Glomerular endothelial cell (primary cell): Measurements from ENCODE around the gene ADGRG7. TPM values are rescaled to one million over a fixed set of nuclear protein-coding genes. Genes with fewer than 3 reads are reported as not detected.
"Not testable (repeated sequence)": the region's sequence is repeated elsewhere in the genome, so short reads cannot be mapped to it uniquely, and the experiment has no call there.

Experiments
- DNase-seq: peaks from one replicate; pipeline ENCODE4 v3.0.0-alpha.2; 2011; ENCODE audit warnings: low read depth, low spot score; ENCODE audit errors: extremely low read depth
- total RNA-seq: library from RNA; depleted of rRNA; stranded (reverse); fragments of >200 nt; gene quantifications from 2 replicates; pipeline ENCODE4 v1.2.3, GENCODE V29; 2015

ADGRG7 gene
- total RNA-seq, 1 donor from 2014 or later: not detected

DNA sequence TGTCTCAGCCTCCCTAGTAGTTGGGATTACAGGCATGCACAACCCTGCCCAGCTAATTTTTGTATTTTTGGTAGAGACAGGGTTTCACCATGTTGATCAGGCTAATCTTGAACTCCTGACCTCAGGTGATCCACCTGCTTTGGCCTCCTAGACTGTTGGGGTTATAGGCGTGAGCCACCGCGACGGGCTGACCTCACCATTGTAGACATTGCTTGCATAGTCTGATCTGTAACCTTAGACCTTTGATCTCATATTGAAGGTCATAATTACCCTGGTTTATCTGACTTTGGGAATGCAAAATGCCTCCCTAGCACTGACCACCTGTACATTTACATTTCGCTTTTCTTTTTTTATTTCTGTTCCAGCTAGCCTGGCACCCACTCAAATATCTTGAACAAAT, 31.2 kb downstream of the ADGRG7 start:
- DNase-seq: no peak

- no peak for DNase-seq
Measured at GRCh38 chr3:100641471-100642032, 32.2 kb downstream of the ADGRG7 start.

DNA sequence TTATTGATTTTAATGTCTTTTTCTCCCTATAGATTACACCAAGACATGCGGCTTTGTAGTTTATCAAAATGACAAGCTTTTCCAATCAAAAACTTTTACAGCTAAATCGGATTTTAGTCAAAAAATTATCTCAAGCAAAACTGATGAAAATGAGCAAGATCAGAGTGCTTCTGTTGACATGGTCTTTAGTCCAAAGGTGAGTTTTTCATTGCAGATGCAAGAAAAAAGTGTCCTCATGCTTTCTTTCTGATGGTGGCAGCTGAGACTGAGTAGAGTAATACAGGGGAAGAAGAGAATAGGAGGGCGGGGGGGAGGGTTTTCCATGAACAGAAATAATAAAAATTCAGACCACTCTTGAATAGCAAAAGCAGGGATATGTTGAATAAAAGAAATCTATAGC, 36.5 kb downstream of the ADGRG7 start:
- DNase-seq: no peak

DNA sequence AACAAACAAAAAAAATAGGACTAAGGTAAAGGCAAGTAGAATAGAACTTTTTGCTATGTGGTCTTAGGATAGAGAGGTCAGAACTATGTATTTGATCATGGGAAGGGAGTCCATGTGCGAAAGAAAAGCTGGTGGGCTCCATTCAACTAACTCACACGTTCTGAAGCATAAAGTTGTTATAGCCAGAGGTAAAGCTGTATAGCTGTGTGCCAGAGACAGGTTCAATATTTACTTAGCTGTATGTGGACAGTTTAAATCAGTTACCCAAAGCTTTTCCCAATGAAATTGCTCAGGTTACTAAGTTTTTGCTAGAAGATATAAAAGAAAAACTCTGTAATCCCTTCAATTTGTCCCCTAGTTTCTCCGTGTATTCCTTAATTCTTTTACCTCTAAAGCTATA, 37.8 kb downstream of the ADGRG7 start:
- DNase-seq: no peak

DNA sequence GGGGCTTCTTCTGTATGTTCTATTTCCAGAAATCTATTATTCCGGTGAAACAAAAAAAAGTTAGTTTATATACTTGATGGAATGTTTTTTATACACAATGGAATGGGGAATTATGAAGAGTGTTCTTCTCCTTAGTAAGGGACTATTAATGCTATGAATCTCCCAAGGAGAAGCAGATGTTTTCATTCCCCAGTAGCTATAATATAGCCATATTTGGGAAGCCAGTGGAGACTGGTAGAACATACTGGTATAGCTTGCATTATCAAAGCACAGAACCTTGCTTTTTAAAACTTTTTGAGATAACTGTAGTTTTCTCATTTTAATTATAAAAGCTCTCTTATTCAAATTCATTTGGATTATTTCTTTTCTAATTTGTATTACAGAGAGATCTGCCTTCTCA, 38.3 kb downstream of the ADGRG7 start:
- no peak for DNase-seq

- no peak for DNase-seq
Measured at GRCh38 chr3:100650651-100651619, 41.5 kb downstream of the ADGRG7 start.

DNA sequence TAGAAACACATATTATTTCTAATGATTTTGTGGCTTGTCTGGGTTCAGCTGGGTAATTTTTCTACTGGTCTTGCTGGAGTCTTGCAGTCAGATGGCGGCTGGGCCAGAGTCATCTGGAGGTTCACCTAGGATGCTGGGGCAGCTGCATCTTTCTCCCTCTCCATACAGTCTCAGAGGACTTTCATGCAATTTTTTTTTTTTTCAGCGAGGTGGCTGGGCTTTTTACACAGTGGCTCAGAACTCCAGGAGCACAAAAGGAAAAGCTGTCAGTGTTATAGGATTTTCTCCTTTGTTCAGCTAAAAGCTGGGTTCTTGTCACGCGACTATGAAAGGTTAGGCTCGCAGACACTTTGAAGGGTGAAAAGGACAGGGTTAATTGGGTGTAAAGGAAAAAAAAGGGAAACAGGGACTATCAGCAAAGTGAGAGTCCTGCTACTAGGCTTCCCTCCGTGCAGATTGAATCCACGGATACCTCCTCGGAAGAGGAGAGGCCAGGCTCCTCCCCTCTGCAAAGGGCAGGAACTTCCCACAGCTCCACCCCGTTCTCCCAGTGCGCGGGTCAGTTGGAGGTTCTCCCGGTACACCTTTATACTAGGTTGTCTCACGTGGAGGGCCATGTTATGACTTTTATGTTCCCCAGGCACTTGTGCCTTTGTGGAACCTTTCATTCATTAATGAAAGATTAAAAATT, 44.3 kb downstream of the ADGRG7 start:
- DNase-seq: no peak

DNA sequence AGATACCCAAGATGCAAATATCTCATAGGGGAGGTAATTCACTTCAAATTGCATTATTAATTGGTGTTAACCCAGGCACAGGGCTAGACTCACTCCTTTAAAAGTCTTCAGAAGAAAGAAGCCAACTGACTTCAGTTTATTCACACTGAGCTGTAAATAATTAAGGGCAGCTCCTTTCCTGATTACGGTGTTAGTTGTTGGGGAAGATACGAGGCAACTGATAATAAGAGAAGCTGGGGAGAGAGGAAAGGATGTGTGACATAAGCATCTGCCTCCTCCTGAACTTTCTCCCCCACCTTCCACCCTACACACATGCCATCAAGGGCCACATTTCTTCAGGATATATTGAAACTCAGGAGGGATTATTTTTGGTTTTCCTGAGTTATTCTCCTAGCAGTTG, 47.5 kb downstream of the ADGRG7 start:
- DNase-seq: no peak

- not testable (repeated sequence) for DNase-seq
Measured at GRCh38 chr3:100661294-100661693, 51.9 kb downstream of the ADGRG7 start.

GRCh38 chr3:100662113-100662823, 52.9 kb downstream of the ADGRG7 start:
- DNase-seq: no peak

- no peak for DNase-seq
Measured at GRCh38 chr3:100665230-100665629, 55.8 kb downstream of the ADGRG7 start.

- not testable (repeated sequence) for DNase-seq
Measured at GRCh38 chr3:100666699-100667098, 57.3 kb downstream of the ADGRG7 start.

DNA sequence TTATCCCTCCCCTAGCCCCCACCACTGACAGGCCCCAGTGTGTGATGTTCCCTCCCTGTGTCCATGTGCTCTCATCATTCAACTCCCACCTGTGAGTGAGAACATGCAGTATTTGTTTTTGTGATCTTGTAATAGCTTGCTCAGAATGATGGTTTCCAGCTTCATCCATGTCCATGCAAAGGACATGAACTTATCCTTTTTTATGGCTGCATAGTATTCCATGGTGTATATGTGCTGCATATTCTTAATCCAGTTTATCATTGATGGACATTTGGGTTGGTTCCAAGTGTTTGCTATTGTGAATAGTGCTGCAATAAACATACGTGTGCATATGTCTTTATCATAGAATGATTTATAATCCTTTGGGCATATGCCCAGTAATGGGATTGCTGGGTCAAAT, 57.9 kb downstream of the ADGRG7 start:
- DNase-seq: not testable (repeated sequence)

- not testable (repeated sequence) for DNase-seq
Measured at GRCh38 chr3:100670995-100671394, 61.6 kb downstream of the ADGRG7 start.

- no peak for DNase-seq
Measured at GRCh38 chr3:100681496-100681895, 72.1 kb downstream of the ADGRG7 start.

- no peak for DNase-seq
Measured at GRCh38 chr3:100682056-100682853, 72.9 kb downstream of the ADGRG7 start.

- DNase-seq: no peak
Measured at GRCh38 chr3:100682854-100683760, 73.7 kb downstream of the ADGRG7 start.

DNA sequence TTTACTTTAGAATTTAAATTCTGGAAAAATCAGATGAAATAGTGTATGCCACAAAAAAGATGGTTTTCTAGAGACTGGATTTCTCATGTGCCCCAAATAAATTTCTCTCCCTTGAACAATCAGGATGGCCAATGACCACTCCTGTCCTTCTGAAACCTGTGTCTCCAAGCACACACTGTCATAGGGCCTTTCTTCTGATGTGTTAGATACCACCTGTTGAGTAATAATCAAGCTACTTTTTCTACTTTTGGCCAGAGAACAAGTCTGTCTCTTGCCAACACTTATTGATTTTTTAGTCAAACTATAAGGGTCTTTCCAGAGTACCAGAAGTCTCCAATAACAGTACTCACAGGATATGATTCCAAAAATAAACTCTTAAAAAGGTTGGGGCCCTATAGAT, 83.8 kb downstream of the ADGRG7 start:
- no peak for DNase-seq

DNA sequence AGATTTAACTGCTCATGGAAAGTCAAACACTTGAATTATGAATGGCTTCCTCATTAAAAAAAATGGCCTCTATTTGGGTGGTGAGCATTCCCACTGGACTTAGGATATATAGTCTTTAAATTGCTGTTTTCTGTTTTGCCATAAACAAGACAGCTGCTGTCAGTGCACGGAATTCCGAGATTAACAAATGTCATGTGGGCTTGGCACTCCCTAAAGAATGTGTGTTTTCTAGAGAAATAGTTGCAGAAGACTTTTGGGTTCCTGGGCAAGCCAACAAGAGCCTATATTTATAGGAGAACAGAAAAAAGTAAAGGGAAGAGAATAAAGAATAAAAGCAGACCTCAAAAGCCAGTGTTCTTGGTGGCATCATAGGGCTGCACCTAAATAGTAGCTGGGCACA, 86.3 kb downstream of the ADGRG7 start:
- DNase-seq: no peak
